WTC11 (cell line): Measurements from ENCODE around the gene C1orf35.

Experiments
- CBFB ChIP-seq: sonication (generic); formaldehyde crosslinking; IDR thresholded peaks from 2 replicates; pipeline ENCODE4 v1.8.1; 2022; ENCODE audit warnings: mild to moderate bottlenecking, low read depth, missing genetic modification reagents
- CTCF ChIP-seq: fragments of 200-600 bp; IDR thresholded peaks from 2 replicates; pipeline ENCODE4 v1.8.0; 2022; ENCODE audit warnings: antibody characterized with exemption
- MLX ChIP-seq: sonication (generic); formaldehyde crosslinking; IDR thresholded peaks from 2 replicates; pipeline ENCODE4 v1.8.1; 2023; ENCODE audit warnings: mild to moderate bottlenecking, missing genetic modification reagents, moderate library complexity
- RELA ChIP-seq: sonication (generic); formaldehyde crosslinking; IDR thresholded peaks from 2 replicates; pipeline ENCODE4 v1.8.1; 2022; ENCODE audit warnings: missing genetic modification reagents, mild to moderate bottlenecking, borderline replicate concordance
- STAT6 ChIP-seq: sonication (generic); formaldehyde crosslinking; conservative IDR thresholded peaks from 2 replicates; pipeline ENCODE4 v1.8.1; 2023; ENCODE audit warnings: mild to moderate bottlenecking, low read depth, missing genetic modification reagents, moderate library complexity
- USF1 ChIP-seq: sonication (generic); formaldehyde crosslinking; IDR thresholded peaks from 2 replicates; pipeline ENCODE4 v1.8.0; 2022; ENCODE audit warnings: mild to moderate bottlenecking, missing genetic modification reagents
- ZBTB43 ChIP-seq: sonication (generic); formaldehyde crosslinking; IDR thresholded peaks from 2 replicates; pipeline ENCODE4 v1.8.1; 2023; ENCODE audit warnings: mild to moderate bottlenecking, missing genetic modification reagents

- TF ChIP-seq CTCF (no peak), RELA (CRISPR knock-in tag) (no peak), CBFB (CRISPR knock-in tag) (no peak), ZBTB43 (no peak), USF1 (no peak), MLX (no peak), STAT6 (CRISPR knock-in tag) (no peak)
Observed at GRCh38 chr1:228143480-228144192, 40.5 kb upstream of the C1orf35 start.
